Neural progenitor cell (in vitro differentiated cells): Measurements from ENCODE around the gene KCNC2. TPM values are rescaled to one million over a fixed set of nuclear protein-coding genes. Genes with fewer than 3 reads are reported as not detected.

Source experiments
- DNase-seq: peaks from one replicate; pipeline ENCODE4 v3.0.0-alpha.2; 2016; ENCODE audit warnings: low spot score
- H2AFZ ChIP-seq: fragments of 200-600 bp; sonication (generic); replicated peaks from 2 replicates; pipeline ENCODE4 v1.6.1; 2016; ENCODE audit warnings: antibody characterized with exemption
- H3F3A ChIP-seq: fragments of 200-600 bp; sonication (generic); 2 replicates; pipeline ENCODE4 v1.6.1; 2016; ENCODE audit warnings: antibody characterized with exemption, low read depth
- H3K27ac ChIP-seq: fragments of 200-600 bp; sonication (generic); 2 replicates; pipeline ENCODE4 v1.5.1; 2016; ENCODE audit warnings: mild to moderate bottlenecking
- H3K27me3 ChIP-seq: fragments of 200-600 bp; sonication (generic); 2 replicates; pipeline ENCODE4 v1.6.1; 2016; ENCODE audit warnings: mild to moderate bottlenecking, moderate library complexity
- H3K36me3 ChIP-seq: fragments of 200-600 bp; sonication (generic); 2 replicates; pipeline ENCODE4 v1.5.1; 2016
- H3K4me1 ChIP-seq: fragments of 200-600 bp; sonication (generic); 2 replicates; pipeline ENCODE4 v1.6.1; 2016; ENCODE audit warnings: mixed run types
- H3K4me2 ChIP-seq: fragments of 200-600 bp; sonication (generic); 2 replicates; pipeline ENCODE4 v1.6.1; 2016
- H3K4me3 ChIP-seq: fragments of 200-600 bp; sonication (generic); 2 replicates; pipeline ENCODE4 v1.5.1; 2016
- H3K79me2 ChIP-seq: fragments of 200-600 bp; sonication (generic); 2 replicates; pipeline ENCODE4 v1.6.1; 2016; ENCODE audit warnings: low read depth
- H3K9ac ChIP-seq: fragments of 200-600 bp; sonication (generic); 2 replicates; pipeline ENCODE4 v1.6.1; 2016
- H3K9me3 ChIP-seq: fragments of 200-600 bp; sonication (generic); 2 replicates; pipeline ENCODE4 v1.5.1; 2016; ENCODE audit warnings: low read depth
- H4K20me1 ChIP-seq: fragments of 200-600 bp; sonication (generic); 2 replicates; pipeline ENCODE4 v1.6.1; 2016; ENCODE audit warnings: low read depth
- H3K27ac Mint-ChIP-seq: 3 replicates; pipeline ENCODE4 v1.8.0; 2021; ENCODE audit warnings: mixed read lengths
- H3K27me3 Mint-ChIP-seq: 2 replicates; pipeline ENCODE4 v1.8.0; 2022; ENCODE audit warnings: low read depth, mild to moderate bottlenecking, inconsistent platforms, moderate library complexity, mixed read lengths; ENCODE audit not compliant: insufficient read depth
- H3K36me3 Mint-ChIP-seq: 3 replicates; pipeline ENCODE4 v1.8.0; 2021; ENCODE audit warnings: mixed read lengths
- H3K4me1 Mint-ChIP-seq: 3 replicates; pipeline ENCODE4 v1.8.0; 2021; ENCODE audit warnings: mixed read lengths
- H3K4me3 Mint-ChIP-seq: 3 replicates; pipeline ENCODE4 v1.8.0; 2021; ENCODE audit warnings: mild to moderate bottlenecking, moderate library complexity, mixed read lengths
- H3K9me3 Mint-ChIP-seq: 3 replicates; pipeline ENCODE4 v1.8.0; 2020; ENCODE audit warnings: mixed read lengths
- EZH2 ChIP-seq: fragments of 200-600 bp; sonication (generic); IDR thresholded peaks from 2 replicates; pipeline ENCODE4 v1.6.1; 2017; ENCODE audit warnings: antibody characterized with exemption, mild to moderate bottlenecking, moderate library complexity
- EZH2phosphoT487 ChIP-seq: fragments of 200-600 bp; sonication (generic); IDR thresholded peaks from 2 replicates; pipeline ENCODE4 v1.6.1; 2017; ENCODE audit warnings: antibody characterized with exemption
- total RNA-seq: library from RNA; depleted of rRNA; stranded (reverse); fragments of >200 nt; gene quantifications from 2 replicates; pipeline ENCODE4 v1.2.3, GENCODE V29; 2015; ENCODE audit warnings: low replicate concordance
- TF ChIP-seq, protein P1 (sequence below): fragments of 200-600 bp; sonication (generic); IDR thresholded peaks from 2 replicates; pipeline ENCODE4 v1.5.1; 2017; ENCODE audit warnings: antibody characterized with exemption, mild to moderate bottlenecking

The KCNC2 gene
- total RNA-seq, 1 donor from 2014 or later: not detected

DNA sequence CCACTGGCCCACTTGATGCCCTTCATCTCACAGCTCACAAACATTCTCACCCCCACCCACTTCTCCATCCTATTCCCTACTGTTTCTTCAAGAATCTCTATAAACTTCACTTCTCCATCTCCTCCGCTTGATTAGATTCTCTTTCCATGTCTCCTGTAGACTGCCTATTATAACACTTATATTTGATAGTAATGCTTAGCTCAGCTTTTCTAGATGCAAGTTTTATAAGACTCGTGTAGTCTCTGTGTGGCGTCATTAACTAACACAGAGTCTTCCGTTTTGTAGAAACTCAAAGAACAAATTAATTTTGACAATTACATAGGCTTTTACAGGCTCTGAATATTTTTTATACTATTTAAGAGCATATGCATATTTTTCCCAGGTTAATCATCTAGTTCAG is 25.7 kb downstream of the KCNC2 start:
- H3K27ac Mint-ChIP-seq: no peak overlapping the region
- no peaks in the 10 kb centered on the region for H3K27me3 Mint-ChIP-seq
- no peaks in the 10 kb centered on the region for H3K4me1 Mint-ChIP-seq
- H3K9me3 Mint-ChIP-seq: no peaks in the 10 kb centered on the region
- Histone ChIP-seq H3K27ac (no peak overlapping the region), H2AFZ (no peak overlapping the region), H3F3A (no peaks in the 10 kb centered on the region), H3K36me3 (no peaks in the 10 kb centered on the region), H3K79me2 (no peaks in the 10 kb centered on the region), H3K9ac (no peak overlapping the region), H3K27me3 (no peaks in the 10 kb centered on the region), H3K4me2 (no peak overlapping the region), H3K4me3 (no peak overlapping the region), H3K9me3 (no peaks in the 10 kb centered on the region), H4K20me1 (no peaks in the 10 kb centered on the region), H3K4me1 (no peaks in the 10 kb centered on the region)
- no peaks in the 10 kb centered on the region for H3K36me3 Mint-ChIP-seq
- TF ChIP-seq EZH2phosphoT487 (no peak), EZH2 (no peak)
- TF ChIP-seq, protein P1, sequence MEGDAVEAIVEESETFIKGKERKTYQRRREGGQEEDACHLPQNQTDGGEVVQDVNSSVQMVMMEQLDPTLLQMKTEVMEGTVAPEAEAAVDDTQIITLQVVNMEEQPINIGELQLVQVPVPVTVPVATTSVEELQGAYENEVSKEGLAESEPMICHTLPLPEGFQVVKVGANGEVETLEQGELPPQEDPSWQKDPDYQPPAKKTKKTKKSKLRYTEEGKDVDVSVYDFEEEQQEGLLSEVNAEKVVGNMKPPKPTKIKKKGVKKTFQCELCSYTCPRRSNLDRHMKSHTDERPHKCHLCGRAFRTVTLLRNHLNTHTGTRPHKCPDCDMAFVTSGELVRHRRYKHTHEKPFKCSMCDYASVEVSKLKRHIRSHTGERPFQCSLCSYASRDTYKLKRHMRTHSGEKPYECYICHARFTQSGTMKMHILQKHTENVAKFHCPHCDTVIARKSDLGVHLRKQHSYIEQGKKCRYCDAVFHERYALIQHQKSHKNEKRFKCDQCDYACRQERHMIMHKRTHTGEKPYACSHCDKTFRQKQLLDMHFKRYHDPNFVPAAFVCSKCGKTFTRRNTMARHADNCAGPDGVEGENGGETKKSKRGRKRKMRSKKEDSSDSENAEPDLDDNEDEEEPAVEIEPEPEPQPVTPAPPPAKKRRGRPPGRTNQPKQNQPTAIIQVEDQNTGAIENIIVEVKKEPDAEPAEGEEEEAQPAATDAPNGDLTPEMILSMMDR: no peak
- H3K4me3 Mint-ChIP-seq: no peak overlapping the region
- no peak for DNase-seq

DNA sequence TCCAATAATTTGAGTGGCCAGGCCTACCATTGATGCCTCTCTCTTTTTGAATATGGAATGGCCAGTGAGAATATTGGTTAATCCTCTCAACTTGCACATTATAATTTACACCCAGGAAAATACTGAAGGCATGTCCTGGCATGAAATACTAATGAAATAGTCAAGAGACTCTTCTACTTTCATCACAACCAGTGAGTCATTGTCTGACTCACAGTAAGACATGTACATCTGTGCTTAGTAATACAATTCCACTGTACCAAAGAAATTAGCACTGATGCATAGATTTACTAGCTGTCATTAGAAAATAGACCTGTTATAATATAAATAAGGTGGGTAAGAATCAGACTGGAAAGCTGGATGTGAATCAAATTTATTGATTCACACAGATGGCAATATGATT is 31.6 kb downstream of the KCNC2 start:
- Histone ChIP-seq H3K79me2 (no peaks in the 10 kb centered on the region), H2AFZ (no peak overlapping the region), H3K9ac (no peak overlapping the region), H3K36me3 (no peaks in the 10 kb centered on the region), H3K4me1 (no peaks in the 10 kb centered on the region), H3K4me2 (no peak overlapping the region), H3K9me3 (no peaks in the 10 kb centered on the region), H3F3A (no peaks in the 10 kb centered on the region), H3K27me3 (no peaks in the 10 kb centered on the region), H4K20me1 (no peaks in the 10 kb centered on the region), H3K27ac (no peak overlapping the region), H3K4me3 (no peak overlapping the region)
- H3K9me3 Mint-ChIP-seq: no peaks in the 10 kb centered on the region
- no peak overlapping the region for H3K4me3 Mint-ChIP-seq
- no peak overlapping the region for H3K27ac Mint-ChIP-seq
- H3K4me1 Mint-ChIP-seq: no peaks in the 10 kb centered on the region
- no peaks in the 10 kb centered on the region for H3K27me3 Mint-ChIP-seq
- no peak for DNase-seq
- TF ChIP-seq, protein P1: no peak
- TF ChIP-seq EZH2phosphoT487: no peak
- no peak for TF ChIP-seq EZH2
- H3K36me3 Mint-ChIP-seq: no peaks in the 10 kb centered on the region

DNA sequence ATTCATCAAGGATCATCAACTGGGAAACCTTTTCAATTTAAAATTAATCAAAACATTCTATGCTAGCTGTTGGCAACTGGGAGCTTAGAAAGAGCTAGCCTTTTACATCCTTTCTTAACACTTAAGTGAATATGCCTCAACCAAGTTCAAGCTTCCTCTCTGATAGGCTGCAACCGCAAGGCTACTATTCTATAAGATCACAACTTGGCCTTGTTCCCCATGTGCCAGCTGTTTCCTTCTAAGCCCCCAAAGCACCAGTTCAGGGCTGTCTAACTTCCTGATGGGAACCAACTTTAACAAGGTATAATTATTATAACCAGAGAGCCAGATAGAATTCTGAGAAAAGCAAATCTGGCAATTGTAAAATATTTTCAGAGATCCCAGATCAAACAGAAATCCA is 37.0 kb downstream of the KCNC2 start:
- DNase-seq: no peak
- H3K4me3 Mint-ChIP-seq: no peak overlapping the region
- H3K36me3 Mint-ChIP-seq: no peaks in the 10 kb centered on the region
- H3K9ac ChIP-seq: no peak overlapping the region
- no peaks in the 10 kb centered on the region for H3K9me3 Mint-ChIP-seq
- no peaks in the 10 kb centered on the region for H3K4me1 Mint-ChIP-seq
- no peaks in the 10 kb centered on the region for H3K27me3 ChIP-seq
- no peaks in the 10 kb centered on the region for H3K36me3 ChIP-seq
- H4K20me1 ChIP-seq: no peaks in the 10 kb centered on the region
- TF ChIP-seq EZH2phosphoT487: no peak
- TF ChIP-seq, protein P1: no peak
- TF ChIP-seq EZH2: no peak
- no peak overlapping the region for H3K4me2 ChIP-seq
- H3K4me1 ChIP-seq: no peaks in the 10 kb centered on the region
- no peaks in the 10 kb centered on the region for H3K9me3 ChIP-seq
- H3K27ac ChIP-seq: no peak overlapping the region
- H2AFZ ChIP-seq: no peak overlapping the region
- no peak overlapping the region for H3K4me3 ChIP-seq
- no peaks in the 10 kb centered on the region for H3K79me2 ChIP-seq
- H3F3A ChIP-seq: no peaks in the 10 kb centered on the region
- H3K27ac Mint-ChIP-seq: no peak overlapping the region
- H3K27me3 Mint-ChIP-seq: no peaks in the 10 kb centered on the region
